ENCODE results near the gene RABGAP1L. TPM values are rescaled to one million over a fixed set of nuclear protein-coding genes. Genes with fewer than 3 reads are reported as not detected.

Gene RABGAP1L
- total and polyA plus RNA-seq, 10 of the 15 experiments (the other 5 are each of a cell fraction or from before 2014, with no cell fraction given) = 5.8 to 194 (median 113) TPM

DNA sequence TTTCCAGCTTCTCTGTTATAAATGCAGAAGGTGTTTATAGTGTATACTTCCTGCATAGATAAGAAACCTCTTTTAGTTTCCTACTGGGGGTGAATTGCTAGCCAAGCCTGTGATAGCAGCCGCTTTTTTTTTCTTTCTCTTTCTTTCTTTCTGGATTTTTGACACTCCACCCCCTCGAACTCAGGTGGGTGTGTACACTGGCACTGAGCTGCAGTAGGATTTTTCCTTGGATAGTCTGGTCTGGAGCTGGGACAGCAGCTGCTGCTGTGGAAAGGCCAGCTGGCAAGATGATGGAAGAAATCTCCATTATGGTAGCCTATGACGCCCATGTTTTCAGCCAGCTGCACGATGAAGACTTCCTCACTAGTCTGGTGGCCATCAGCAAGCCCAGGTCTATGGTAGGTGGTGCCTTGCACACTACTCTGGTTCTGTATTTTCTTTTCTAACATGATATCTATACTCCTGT lies 717.9 kb downstream of the RABGAP1L start:
- no peaks in the 10 kb centered on the region for H3K9me3 ChIP-seq (replicated peaks; ENCODE audit: control insufficient read depth, insufficient read depth, low read length)
- BruUV-seq (replicated peaks) = no TSS peak
- FAIRE-seq = no peak
- no peaks in the 10 kb centered on the region for H4K20me1 ChIP-seq (ENCODE audit: control insufficient read depth, insufficient read depth)
- ChIA-PET SMC1A (ENCODE audit: uncharacterized antibody, unreplicated experiment) (interaction anchor here (1.0 to 2.5 kb wide), 6 partner anchors 66 to 109 kb away, joined by 3 to 10 read pairs (median 4); no protein-coding TSS in a partner anchor), CTCF (interaction anchor here (0.9 to 4.2 kb wide), 6 partner anchors 65 to 615 kb away, joined by 3 to 19 read pairs (median 4); no protein-coding TSS in a partner anchor), RAD21 (ENCODE audit: unreplicated experiment) (interaction anchor here (0.6 to 4.4 kb wide), 7 partner anchors 25 to 112 kb away, joined by 3 to 31 read pairs (median 3); no protein-coding TSS in a partner anchor), POLR2A (no interaction called here)
- no peaks in the 10 kb centered on the region for H3K79me2 ChIP-seq (ENCODE audit: control insufficient read depth, insufficient read depth, low read length)
- no peaks in the 10 kb centered on the region for H3K27me3 ChIP-seq (replicated peaks in 1 of 2; ENCODE audit: control insufficient read depth in 2 of 2, insufficient read depth in 2 of 2, low read length in 1 of 2)
- no peaks in the 10 kb centered on the region; a peak in 1 of 4 replicates for H3K36me3 ChIP-seq (ENCODE audit: control insufficient read depth in 2 of 2, insufficient read depth in 2 of 2, low read length in 1 of 2)
- in situ Hi-C loops (cut with MboI) = no loop called here
- WGBS (ENCODE audit: insufficient coverage, insufficient replicate concordance, low lambda C conversion rate, missing lambda C conversion rate) = 98% methylated on average over 4 of the region's 4 CpGs
- no peak overlapping the region for H3K9ac ChIP-seq (ENCODE audit: control insufficient read depth, insufficient read depth, low read length)
- DNase-seq (ENCODE audit: low read depth, low spot score) = no peak
- H3K4me2 ChIP-seq (ENCODE audit: control insufficient read depth, insufficient read depth) = no peak overlapping the region
- no peak overlapping the region for H3K27ac ChIP-seq (ENCODE audit: control insufficient read depth, insufficient read depth)
- ATAC-seq = no peak
- H3K4me3 ChIP-seq = no peak overlapping the region
- H3K4me1 ChIP-seq (ENCODE audit: control insufficient read depth, insufficient read depth, low read length) = peaks cover 19% of the 10 kb centered on the region
- TF ChIP-seq KDM1A (IDR thresholded peaks at IDR 0.05; ENCODE audit: borderline replicate concordance) (no peak), ZNF274 (IDR thresholded peaks at IDR 0.05; ENCODE audit: insufficient read depth, insufficient read length) (no peak), ZSCAN29 (IDR thresholded peaks at IDR 0.05) (no peak), TCF3 (IDR thresholded peaks at IDR 0.05; ENCODE audit: borderline replicate concordance, insufficient read depth, low read depth, low read length) (no peak), JUND (IDR thresholded peaks at IDR 0.05; ENCODE audit: low read depth, low read length) (no peak), CHD2 (IDR thresholded peaks at IDR 0.05; ENCODE audit: borderline replicate concordance, low read depth, low read length) (no peak), ZNF207 (IDR thresholded peaks at IDR 0.05; ENCODE audit: borderline replicate concordance) (no peak), RBBP5 (conservative IDR thresholded peaks at IDR 0.05) (no peak), RFX5 (IDR thresholded peaks at IDR 0.05; ENCODE audit: low read depth, low read length) (no peak)
- TF ChIP-seq, protein P1, sequence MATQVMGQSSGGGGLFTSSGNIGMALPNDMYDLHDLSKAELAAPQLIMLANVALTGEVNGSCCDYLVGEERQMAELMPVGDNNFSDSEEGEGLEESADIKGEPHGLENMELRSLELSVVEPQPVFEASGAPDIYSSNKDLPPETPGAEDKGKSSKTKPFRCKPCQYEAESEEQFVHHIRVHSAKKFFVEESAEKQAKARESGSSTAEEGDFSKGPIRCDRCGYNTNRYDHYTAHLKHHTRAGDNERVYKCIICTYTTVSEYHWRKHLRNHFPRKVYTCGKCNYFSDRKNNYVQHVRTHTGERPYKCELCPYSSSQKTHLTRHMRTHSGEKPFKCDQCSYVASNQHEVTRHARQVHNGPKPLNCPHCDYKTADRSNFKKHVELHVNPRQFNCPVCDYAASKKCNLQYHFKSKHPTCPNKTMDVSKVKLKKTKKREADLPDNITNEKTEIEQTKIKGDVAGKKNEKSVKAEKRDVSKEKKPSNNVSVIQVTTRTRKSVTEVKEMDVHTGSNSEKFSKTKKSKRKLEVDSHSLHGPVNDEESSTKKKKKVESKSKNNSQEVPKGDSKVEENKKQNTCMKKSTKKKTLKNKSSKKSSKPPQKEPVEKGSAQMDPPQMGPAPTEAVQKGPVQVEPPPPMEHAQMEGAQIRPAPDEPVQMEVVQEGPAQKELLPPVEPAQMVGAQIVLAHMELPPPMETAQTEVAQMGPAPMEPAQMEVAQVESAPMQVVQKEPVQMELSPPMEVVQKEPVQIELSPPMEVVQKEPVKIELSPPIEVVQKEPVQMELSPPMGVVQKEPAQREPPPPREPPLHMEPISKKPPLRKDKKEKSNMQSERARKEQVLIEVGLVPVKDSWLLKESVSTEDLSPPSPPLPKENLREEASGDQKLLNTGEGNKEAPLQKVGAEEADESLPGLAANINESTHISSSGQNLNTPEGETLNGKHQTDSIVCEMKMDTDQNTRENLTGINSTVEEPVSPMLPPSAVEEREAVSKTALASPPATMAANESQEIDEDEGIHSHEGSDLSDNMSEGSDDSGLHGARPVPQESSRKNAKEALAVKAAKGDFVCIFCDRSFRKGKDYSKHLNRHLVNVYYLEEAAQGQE (IDR thresholded peaks at IDR 0.05; ENCODE audit: low read depth, low read length) = no peak
- H2AFZ ChIP-seq (ENCODE audit: control insufficient read depth, low read depth, low read length) = no peak overlapping the region
- intact Hi-C loops (cut with micrococcal nuclease; ENCODE audit: unreplicated experiment) = no loop called here

All from GM12878 (cell line).